SK-N-SH (cell line): ENCODE data around the gene TSPAN4. TPM values are rescaled to one million over a fixed set of nuclear protein-coding genes. Genes with fewer than 3 reads are reported as not detected.
A peak's percentile ranks its signal among the peaks of the same experiment; 100 is the strongest.

Experiments
- CTCF ChIA-PET: fragments of 300-600, 350-600 bp; formaldehyde crosslinking; extraction: SDS; loops from one replicate; lab custom pipeline; 2021; lab: Yijun Ruan, JAX
- POLR2A ChIA-PET: fragments of 350-600 bp; sonication (Branson Sonifier 250); formaldehyde crosslinking; extraction: SDS; loops from one replicate; lab custom pipeline; 2020; ENCODE audit warnings: antibody characterized with exemption, inconsistent platforms; lab: Yijun Ruan, JAX
- DNase-seq: peaks from one replicate; pipeline ENCODE4 v3.0.0; 2012
- H2AFZ ChIP-seq: fragments of 200-600 bp; sonication (generic); 2 replicates; pipeline ENCODE4 v1.8.1; 2016; ENCODE audit warnings: antibody characterized with exemption, mild to moderate bottlenecking, low read depth
- H3F3A ChIP-seq: fragments of 200-600 bp; sonication (generic); replicated peaks from 2 replicates; pipeline ENCODE3; 2016; ENCODE audit warnings: antibody characterized with exemption, mild to moderate bottlenecking; ENCODE audit not compliant: insufficient read depth
- H3K27ac ChIP-seq, 2 experiments: fragments of 200-500 bp in 1 of 2; fragments of 200-600 bp in 1 of 2; sonication (Bioruptor generic) in 1 of 2; sonication (generic), shearing (Covaris generic) in 1 of 2; 2 replicates each; pipeline versions ENCODE4 v1.5.1 to v1.6.1; 2014 to 2016; ENCODE audit warnings: low read depth in 2 of 2, inconsistent platforms in 1 of 2, low read length in 1 of 2, mild to moderate bottlenecking in 1 of 2, mixed read lengths in 1 of 2
- H3K27me3 ChIP-seq: fragments of 200-600 bp; sonication (generic), shearing (Covaris generic); 2 replicates; pipeline ENCODE4 v1.6.1; 2016; ENCODE audit warnings: mixed run types; ENCODE audit not compliant: insufficient read depth
- H3K36me3 ChIP-seq, 2 experiments: fragments of 200-500 bp in 1 of 2; fragments of 200-600 bp in 1 of 2; sonication (Bioruptor generic) in 1 of 2; sonication (generic) in 1 of 2; replicated peaks in 1 of 2; 2 replicates each; pipeline versions ENCODE3 to v1.5.1; 2014 to 2016; ENCODE audit warnings: low read length in 1 of 2, mild to moderate bottlenecking in 1 of 2; ENCODE audit not compliant: insufficient read depth in 2 of 2, control insufficient read depth in 1 of 2
- H3K4me1 ChIP-seq, 2 experiments: fragments of 200-500 bp in 1 of 2; fragments of 200-600 bp in 1 of 2; sonication (Bioruptor generic) in 1 of 2; sonication (generic), shearing (Covaris generic) in 1 of 2; 2 replicates each; pipeline versions ENCODE4 v1.5.1 to v1.6.1; 2014 to 2016; ENCODE audit warnings: low read depth in 1 of 2, low read length in 1 of 2, mixed run types in 1 of 2; ENCODE audit not compliant: insufficient read depth in 2 of 2, control insufficient read depth in 1 of 2
- H3K4me2 ChIP-seq: fragments of 200-600 bp; sonication (generic), shearing (Covaris generic); 2 replicates; pipeline ENCODE4 v1.6.1; 2017; ENCODE audit warnings: mixed run types
- H3K4me3 ChIP-seq, 2 experiments: fragments of 200-500 bp in 1 of 2; fragments of 200-600 bp in 1 of 2; sonication (Bioruptor generic) in 1 of 2; sonication (generic), shearing (Covaris generic) in 1 of 2; 2 replicates each; pipeline versions ENCODE4 v1.5.1 to v1.8.1; 2014 to 2016; ENCODE audit warnings: low read depth in 2 of 2, inconsistent platforms in 1 of 2, low read length in 1 of 2, mild to moderate bottlenecking in 1 of 2, mixed read lengths in 1 of 2, moderate library complexity in 1 of 2
- H3K79me2 ChIP-seq: fragments of 200-600 bp; sonication (generic); 2 replicates; pipeline ENCODE4 v1.8.1; 2017; ENCODE audit warnings: mild to moderate bottlenecking; ENCODE audit not compliant: insufficient read depth
- H3K9ac ChIP-seq: fragments of 200-600 bp; sonication (generic); 2 replicates; pipeline ENCODE4 v1.6.1; 2017; ENCODE audit warnings: mixed run types
- H3K9me2 ChIP-seq: fragments of 200-600 bp; sonication (generic); 2 replicates; pipeline ENCODE4 v1.6.1; 2017; ENCODE audit warnings: mixed run types
- H3K9me3 ChIP-seq: fragments of 200-600 bp; sonication (generic); 2 replicates; pipeline ENCODE4 v1.6.1; 2017; ENCODE audit warnings: mixed run types, mild to moderate bottlenecking, moderate library complexity
- H4K20me1 ChIP-seq: fragments of 200-600 bp; sonication (generic); 2 replicates; pipeline ENCODE4 v1.6.1; 2017; ENCODE audit warnings: mild to moderate bottlenecking, mixed run types; ENCODE audit not compliant: insufficient read depth
- EP300 ChIP-seq, 2 experiments: IDR thresholded peaks; 2 replicates each; pipeline versions ENCODE4 v1.4.0 to v1.6.1; 2012; ENCODE audit warnings: borderline replicate concordance in 1 of 2, low read depth in 1 of 2, low read length in 1 of 2
- FOSL2 ChIP-seq: IDR thresholded peaks from 2 replicates; pipeline ENCODE4 v1.4.0; 2012; ENCODE audit warnings: low read depth, mild to moderate bottlenecking, moderate library complexity, borderline replicate concordance
- GABPA ChIP-seq: IDR thresholded peaks from 2 replicates; pipeline ENCODE4 v1.4.0; 2012; ENCODE audit warnings: low read depth, mild to moderate bottlenecking
- MAX ChIP-seq: IDR thresholded peaks from 2 replicates; pipeline ENCODE4 v1.4.0; 2012; ENCODE audit warnings: low read depth
- MEF2A ChIP-seq: IDR thresholded peaks from 2 replicates; pipeline ENCODE4 v1.4.0; 2012; ENCODE audit warnings: low read depth, borderline replicate concordance
- NFIC ChIP-seq: IDR thresholded peaks from 2 replicates; pipeline ENCODE4 v1.4.0; 2012; ENCODE audit warnings: borderline replicate concordance
- POLR2AphosphoS5 ChIP-seq: IDR thresholded peaks from 2 replicates; pipeline ENCODE4 v1.6.1; 2012; ENCODE audit warnings: low read depth, low read length
- RAD21 ChIP-seq: IDR thresholded peaks from 2 replicates; pipeline ENCODE4 v1.6.1; 2012; ENCODE audit warnings: mild to moderate bottlenecking, low read length
- REST ChIP-seq: IDR thresholded peaks from 2 replicates; pipeline ENCODE4 v1.6.1; 2012; ENCODE audit warnings: mild to moderate bottlenecking, low read depth, low read length, moderate library complexity
- SMC3 ChIP-seq: IDR thresholded peaks from 2 replicates; pipeline ENCODE4 v1.6.1; 2012; ENCODE audit warnings: low read depth, low read length, improper control_type of control experiment
- TCF12 ChIP-seq: IDR thresholded peaks from 2 replicates; pipeline ENCODE4 v1.4.0; 2012
- TEAD4 ChIP-seq: IDR thresholded peaks from 2 replicates; pipeline ENCODE4 v1.4.0; 2012; ENCODE audit warnings: mild to moderate bottlenecking, borderline replicate concordance; ENCODE audit not compliant: insufficient read depth
- USF1 ChIP-seq: IDR thresholded peaks from 2 replicates; pipeline ENCODE4 v1.4.0; 2012; ENCODE audit warnings: low read depth, borderline replicate concordance
- USF2 ChIP-seq: fragments of 150-350 bp; IDR thresholded peaks from 2 replicates; pipeline ENCODE4 v1.6.1; 2017; ENCODE audit warnings: antibody characterized with exemption, low read length, low read depth, borderline replicate concordance
- ZBTB33 ChIP-seq: IDR thresholded peaks from 2 replicates; pipeline ENCODE4 v1.4.0; 2012; ENCODE audit warnings: low read depth, borderline replicate concordance
- WGBS: methylation state at CpG from one replicate; pipeline ENCODE4 v1.1.6; 2017; ENCODE audit warnings: low lambda C conversion rate; 5-methylcytosine and 5-hydroxymethylcytosine counted together
- polyA plus RNA-seq, 3 experiments: library from polyadenylated mRNA; depleted of rRNA; stranded (reverse); fragments of >200 nt; gene quantifications; 2 replicates each; pipeline ENCODE4 v1.2.3, GENCODE V29; 2012

TSPAN4 gene
- polyA plus RNA-seq, 1 of the 3 experiments (the other 2 are of a cell fraction) = 226 TPM

- no peak for TF ChIP-seq NFIC
- 0 out of 2 replicates have a peak, but pooled peaks have one; percentile 1 for TF ChIP-seq POLR2AphosphoS5
- 98% methylated on average over 8 of the region's 22 CpGs for WGBS
- Histone ChIP-seq H3K79me2 (peaks cover 26% of the 10 kb centered on the region), H3K9ac (no peak overlapping the region), H3K36me3 (peaks cover 0 to 21% of the 10 kb centered on the region in 2 experiments), H3K4me3 (0 out of 4 replicates have a peak overlapping the region, but pooled peaks of 1 of the 2 experiments have one; percentile 71), H3K9me3 (no peaks in the 10 kb centered on the region), H3K27me3 (no peaks in the 10 kb centered on the region), H3K4me1 (peaks cover 14 to 26% of the 10 kb centered on the region in 2 experiments; a peak in 3 of 4 replicates), H3F3A (peaks cover 7% of the 10 kb centered on the region), H3K27ac (peak overlapping the region; percentile 47 to 73; a peak in 3 of 4 replicates), H4K20me1 (peaks cover 28% of the 10 kb centered on the region), H3K4me2 (peak overlapping the region; percentile 98), H3K9me2 (no peaks in the 10 kb centered on the region), H2AFZ (no peak overlapping the region)
- ChIA-PET CTCF (interaction anchor here (1.4 kb wide), 1 partner anchor 12 kb away, joined by 4 read pairs; no protein-coding TSS in a partner anchor), POLR2A (interaction anchor here (0.9 to 1.9 kb wide), 3 partner anchors 13 to 36 kb away, joined by 3 to 7 read pairs (median 3); partner anchors contain the start of genes RPLP2 and TSPAN4)
- no peak for DNase-seq
Measured at GRCh38 chr11:821512-822371, 20.9 kb upstream of the TSPAN4 start.

- Histone ChIP-seq H3K9me2 (no peaks in the 10 kb centered on the region), H3K9me3 (no peaks in the 10 kb centered on the region), H3F3A (peaks cover 7% of the 10 kb centered on the region), H4K20me1 (peaks cover 28% of the 10 kb centered on the region), H3K27ac (no peak overlapping the region), H3K4me2 (no peak overlapping the region), H3K36me3 (peaks cover 0 to 21% of the 10 kb centered on the region in 2 experiments), H3K79me2 (peaks cover 26% of the 10 kb centered on the region), H3K4me1 (peaks cover 14 to 28% of the 10 kb centered on the region in 2 experiments; a peak in 3 of 4 replicates), H3K9ac (no peak overlapping the region), H3K4me3 (no peak overlapping the region), H2AFZ (no peak overlapping the region), H3K27me3 (no peaks in the 10 kb centered on the region)
- CTCF ChIA-PET = no interaction called here
- no peak for DNase-seq
- 99% methylated on average over 29 of the region's 53 CpGs for WGBS
- POLR2A ChIA-PET = no interaction called here
- no peak for TF ChIP-seq SMC3
- TF ChIP-seq TCF12 = no peak
- no peak for TF ChIP-seq ZBTB33
- TF ChIP-seq NFIC = no peak
- TF ChIP-seq USF2 = no peak
- TF ChIP-seq MAX = no peak
- no peak for TF ChIP-seq FOSL2
- TF ChIP-seq REST = no peak
- TF ChIP-seq RAD21 = no peak
- no peak for TF ChIP-seq POLR2AphosphoS5
- no peak for TF ChIP-seq EP300 (IDR thresholded peaks at IDR 0.05; ENCODE audit: borderline replicate concordance in 1 of 2, low read depth in 1 of 2, low read length in 1 of 2)
- TF ChIP-seq MEF2A = no peak
- TF ChIP-seq USF1 = no peak
- no peak for TF ChIP-seq TEAD4
- no peak for TF ChIP-seq GABPA
Measured at GRCh38 chr11:823441-824291, 19.0 kb upstream of the TSPAN4 start.
